Measurements from ENCODE around the gene LPP.

- TF ChIP-seq EZH2 (IDR thresholded peaks at IDR 0.05; ENCODE audit: insufficient read depth, low read length) = no peak
- no peak for TF ChIP-seq CTCF (IDR thresholded peaks at IDR 0.05; ENCODE audit: insufficient read depth, low read depth, low read length)
Observed at GRCh38 chr3:188533172-188533571, 379.2 kb downstream of the LPP start.
